ENCODE results near the gene RAMP3. TPM values are rescaled to one million over a fixed set of nuclear protein-coding genes. Genes with fewer than 3 reads are reported as not detected.
A peak's percentile ranks its signal among the peaks of the same experiment; 100 is the strongest.
"Not testable (repeated sequence)": the region's sequence is repeated elsewhere in the genome, so short reads cannot be mapped to it uniquely, and the experiment has no call there.

The RAMP3 gene
- total RNA-seq, 1 experiment from 2014 or later, result not detected

DNA sequence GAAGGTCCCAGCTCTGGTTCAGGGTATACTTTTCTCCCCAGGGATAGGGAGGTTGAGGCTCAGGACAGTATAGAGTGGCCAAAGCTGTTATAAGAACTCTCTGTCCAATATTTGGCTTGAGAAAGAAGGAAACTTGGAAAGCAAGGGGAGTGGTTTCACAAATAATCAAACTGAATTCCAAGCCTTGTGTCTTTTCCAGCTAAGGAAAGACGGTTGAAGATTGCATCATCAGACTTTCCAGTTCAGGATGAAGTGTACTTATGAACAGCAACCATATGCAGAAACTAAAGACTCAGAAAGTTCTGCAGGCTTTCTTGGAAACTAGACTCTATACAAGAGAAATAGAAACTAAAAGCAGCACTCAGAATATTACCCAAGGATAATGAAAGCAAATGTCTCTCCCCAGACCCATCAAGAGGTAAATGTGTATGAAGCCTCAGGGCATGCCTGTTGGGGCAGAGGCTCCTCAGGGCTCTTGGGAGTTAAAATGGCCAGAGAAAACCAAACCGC, 46.4 kb downstream of the RAMP3 start:
- DNase-seq, result no peak
- Histone ChIP-seq H3K9me2 (replicated peaks; ENCODE audit: low read length) (no peaks in the 10 kb centered on the region), H3K9ac (ENCODE audit: low read length) (no peak overlapping the region), H3F3A (ENCODE audit: low read length, unreplicated experiment) (no peaks in the 10 kb centered on the region), H3K27ac (ENCODE audit: low read length) (no peak overlapping the region), H2AFZ (ENCODE audit: low read length) (no peak overlapping the region), H3K36me3 (ENCODE audit: low read depth, low read length) (no peaks in the 10 kb centered on the region), H3K27me3 (ENCODE audit: low read length) (peaks cover 63% of the 10 kb centered on the region), H3K79me2 (ENCODE audit: low read length) (no peaks in the 10 kb centered on the region), H3K4me3 (ENCODE audit: low read length) (peak overlapping the region; percentile 23; the same call in 1 of the 2 replicates), H3K4me2 (ENCODE audit: low read length) (peak overlapping the region; percentile 29; the same call in 1 of the 2 replicates), H3K4me1 (ENCODE audit: insufficient read depth, low read length) (no peaks in the 10 kb centered on the region), H4K20me1 (ENCODE audit: low read length) (no peaks in the 10 kb centered on the region), H3K9me3 (ENCODE audit: low read length) (no peaks in the 10 kb centered on the region)
- ChIA-PET POLR2A (ENCODE audit: unreplicated experiment) (no interaction called here), CTCF (no interaction called here)
- BruUV-seq (replicated peaks), result no TSS peak
- TF ChIP-seq EZH2phosphoT487 (IDR thresholded peaks at IDR 0.05; ENCODE audit: borderline replicate concordance, low read length), result no peak
- no peak for TF ChIP-seq EZH2 (IDR thresholded peaks at IDR 0.05; ENCODE audit: low read length, unreplicated experiment)
- no peak for TF ChIP-seq CTCF (conservative IDR thresholded peaks at IDR 0.05; ENCODE audit: low read depth, low read length)
- intact Hi-C loops (cut with micrococcal nuclease), result no loop called here
- ATAC-seq, result no peak

- H3K36me3 ChIP-seq (ENCODE audit: low read depth, low read length); H3K9ac ChIP-seq (ENCODE audit: low read length); DNase-seq; H3K4me2 ChIP-seq (ENCODE audit: low read length); H3K27ac ChIP-seq (ENCODE audit: low read length); CTCF ChIA-PET; H3K9me3 ChIP-seq (ENCODE audit: low read length); ATAC-seq; H3K4me3 ChIP-seq (ENCODE audit: low read length); H4K20me1 ChIP-seq (ENCODE audit: low read length); H3K4me1 ChIP-seq (ENCODE audit: insufficient read depth, low read length); H3K9me2 ChIP-seq (replicated peaks; ENCODE audit: low read length); H3K79me2 ChIP-seq (ENCODE audit: low read length); H2AFZ ChIP-seq (ENCODE audit: low read length); H3F3A ChIP-seq (ENCODE audit: low read length, unreplicated experiment); BruUV-seq (replicated peaks); intact Hi-C loops (cut with micrococcal nuclease); POLR2A ChIA-PET (ENCODE audit: unreplicated experiment): not testable (repeated sequence)
- peaks cover 86% of the 10 kb centered on the region for H3K27me3 ChIP-seq (ENCODE audit: low read length)
These were observed 48.7 kb downstream of the RAMP3 start for GRCh38 chr7:45206266-45206665.

GRCh38 chr7:45209909-45210308, 52.3 kb downstream of the RAMP3 start:
- intact Hi-C loops (cut with micrococcal nuclease); H3K27ac ChIP-seq (ENCODE audit: low read length); H3F3A ChIP-seq (ENCODE audit: low read length, unreplicated experiment); H4K20me1 ChIP-seq (ENCODE audit: low read length); H3K4me2 ChIP-seq (ENCODE audit: low read length); H3K4me3 ChIP-seq (ENCODE audit: low read length); CTCF ChIA-PET; H3K9me3 ChIP-seq (ENCODE audit: low read length); H3K4me1 ChIP-seq (ENCODE audit: insufficient read depth, low read length); POLR2A ChIA-PET (ENCODE audit: unreplicated experiment); H3K9ac ChIP-seq (ENCODE audit: low read length); H3K9me2 ChIP-seq (replicated peaks; ENCODE audit: low read length); BruUV-seq (replicated peaks); H3K36me3 ChIP-seq (ENCODE audit: low read depth, low read length); ATAC-seq; H3K79me2 ChIP-seq (ENCODE audit: low read length); H2AFZ ChIP-seq (ENCODE audit: low read length); DNase-seq: not testable (repeated sequence)
- H3K27me3 ChIP-seq (ENCODE audit: low read length), result peaks cover 99% of the 10 kb centered on the region

DNA sequence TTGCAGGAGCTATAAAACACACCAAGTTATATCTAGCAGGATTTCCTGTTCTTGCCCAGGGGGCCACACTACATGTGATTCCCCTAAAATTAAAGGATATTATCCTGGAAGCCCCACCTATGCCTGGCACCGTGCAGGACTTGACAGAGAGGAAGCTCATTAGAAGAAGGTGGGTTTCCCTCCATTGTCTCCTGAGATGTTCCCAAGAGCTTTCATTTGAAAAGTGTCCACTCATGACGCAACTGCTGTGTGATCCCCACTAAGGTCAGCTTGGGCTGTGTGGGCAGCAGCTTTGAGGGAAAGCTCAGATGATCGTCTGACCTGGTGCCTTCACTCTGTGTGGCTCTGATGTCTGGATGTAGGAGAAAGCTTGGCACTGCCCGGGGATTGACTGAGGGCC, 53.5 kb downstream of the RAMP3 start:
- H2AFZ ChIP-seq (ENCODE audit: low read length), result no peak overlapping the region
- DNase-seq, result no peak
- no peak overlapping the region for H3K4me2 ChIP-seq (ENCODE audit: low read length)
- H3K4me1 ChIP-seq (ENCODE audit: insufficient read depth, low read length), result no peaks in the 10 kb centered on the region
- H3K9me2 ChIP-seq (replicated peaks; ENCODE audit: low read length), result no peaks in the 10 kb centered on the region
- no peaks in the 10 kb centered on the region for H3K36me3 ChIP-seq (ENCODE audit: low read depth, low read length)
- H3F3A ChIP-seq (ENCODE audit: low read length, unreplicated experiment), result no peaks in the 10 kb centered on the region
- no peak overlapping the region for H3K27ac ChIP-seq (ENCODE audit: low read length)
- no peaks in the 10 kb centered on the region for H3K9me3 ChIP-seq (ENCODE audit: low read length)
- H4K20me1 ChIP-seq (ENCODE audit: low read length), result no peaks in the 10 kb centered on the region
- TF ChIP-seq CTCF (conservative IDR thresholded peaks at IDR 0.05; ENCODE audit: low read depth, low read length) (no peak), EZH2phosphoT487 (IDR thresholded peaks at IDR 0.05; ENCODE audit: borderline replicate concordance, low read length) (no peak), EZH2 (IDR thresholded peaks at IDR 0.05; ENCODE audit: low read length, unreplicated experiment) (no peak)
- no peaks in the 10 kb centered on the region for H3K79me2 ChIP-seq (ENCODE audit: low read length)
- POLR2A ChIA-PET (ENCODE audit: unreplicated experiment), result no interaction called here
- intact Hi-C loops (cut with micrococcal nuclease), result no loop called here
- peaks cover 99% of the 10 kb centered on the region for H3K27me3 ChIP-seq (ENCODE audit: low read length)
- no peak overlapping the region for H3K4me3 ChIP-seq (ENCODE audit: low read length)
- ATAC-seq, result no peak
- no TSS peak for BruUV-seq (replicated peaks)
- H3K9ac ChIP-seq (ENCODE audit: low read length), result no peak overlapping the region
- CTCF ChIA-PET, result no interaction called here
